Endothelial cell (in vitro differentiated cells): ENCODE measurements around the gene NEO1. TPM values are rescaled to one million over a fixed set of nuclear protein-coding genes. Genes with fewer than 3 reads are reported as not detected.

ENCODE experiments used
- DNase-seq: peaks from one replicate; pipeline ENCODE4 v3.0.0; 2021; ENCODE audit warnings: low spot score
- H3K27ac Mint-ChIP-seq: one replicate; pipeline ENCODE4 v1.8.0; 2021; ENCODE audit warnings: mixed read lengths, inconsistent platforms; ENCODE audit not compliant: unreplicated experiment
- H3K27me3 Mint-ChIP-seq: one replicate; pipeline ENCODE4 v1.8.0; 2021; ENCODE audit warnings: mild to moderate bottlenecking, moderate library complexity, mixed read lengths, inconsistent platforms; ENCODE audit not compliant: unreplicated experiment
- H3K36me3 Mint-ChIP-seq: one replicate; pipeline ENCODE4 v1.8.0; 2021; ENCODE audit warnings: mild to moderate bottlenecking, low read depth, mixed read lengths, inconsistent platforms; ENCODE audit not compliant: unreplicated experiment
- H3K4me1 Mint-ChIP-seq: one replicate; pipeline ENCODE4 v1.8.0; 2021; ENCODE audit warnings: mild to moderate bottlenecking, mixed read lengths, inconsistent platforms; ENCODE audit not compliant: unreplicated experiment
- H3K4me3 Mint-ChIP-seq: one replicate; pipeline ENCODE4 v1.8.0; 2021; ENCODE audit warnings: mild to moderate bottlenecking, mixed read lengths, inconsistent platforms; ENCODE audit not compliant: unreplicated experiment
- H3K9me3 Mint-ChIP-seq: one replicate; pipeline ENCODE4 v1.8.0; 2021; ENCODE audit warnings: mixed read lengths, inconsistent platforms; ENCODE audit not compliant: unreplicated experiment
- CTCF ChIP-seq: fragments of 200-600 bp; sonication (generic); IDR thresholded peaks from one replicate; pipeline ENCODE4 v1.5.0; 2021; ENCODE audit warnings: antibody characterized with exemption; ENCODE audit not compliant: unreplicated experiment
- total RNA-seq: library from RNA; stranded (reverse); fragmentation: NEBNext Ultra II Directional; extraction: Animal tissue kit (Norgen Biotek cat#: 25700); gene quantifications from one replicate; pipeline ENCODE4 v1.2.1, GENCODE V29; 2021; ENCODE audit not compliant: unreplicated experiment

The NEO1 gene
- total RNA-seq, 1 donor from 2014 or later, result 140 TPM

- no peak for DNase-seq
- no peak overlapping the region for H3K27ac Mint-ChIP-seq
- H3K36me3 Mint-ChIP-seq, result peaks cover 13% of the 10 kb centered on the region
- H3K9me3 Mint-ChIP-seq, result no peaks in the 10 kb centered on the region
- no peaks in the 10 kb centered on the region for H3K27me3 Mint-ChIP-seq
- H3K4me1 Mint-ChIP-seq, result peaks cover 2% of the 10 kb centered on the region
- no peak overlapping the region for H3K4me3 Mint-ChIP-seq
- TF ChIP-seq CTCF, result no peak
These were observed 94.2 kb downstream of the NEO1 start for GRCh38 chr15:73146419-73146818.

- DNase-seq, result no peak
- H3K36me3 Mint-ChIP-seq, result peaks cover 27% of the 10 kb centered on the region
- no peaks in the 10 kb centered on the region for H3K27me3 Mint-ChIP-seq
- no peak overlapping the region for H3K4me3 Mint-ChIP-seq
- H3K27ac Mint-ChIP-seq, result no peak overlapping the region
- no peak for TF ChIP-seq CTCF
- H3K4me1 Mint-ChIP-seq, result no peaks in the 10 kb centered on the region
- H3K9me3 Mint-ChIP-seq, result no peaks in the 10 kb centered on the region
These were observed 98.6 kb downstream of the NEO1 start for GRCh38 chr15:73150831-73151230.

GRCh38 chr15:73153024-73153423 lies 100.8 kb downstream of the NEO1 start:
- no peak overlapping the region for H3K27ac Mint-ChIP-seq
- no peak overlapping the region for H3K4me3 Mint-ChIP-seq
- no peak for TF ChIP-seq CTCF
- no peaks in the 10 kb centered on the region for H3K9me3 Mint-ChIP-seq
- no peak for DNase-seq
- H3K4me1 Mint-ChIP-seq, result no peaks in the 10 kb centered on the region
- H3K36me3 Mint-ChIP-seq, result peaks cover 34% of the 10 kb centered on the region
- H3K27me3 Mint-ChIP-seq, result no peaks in the 10 kb centered on the region

- no peaks in the 10 kb centered on the region for H3K9me3 Mint-ChIP-seq
- H3K4me1 Mint-ChIP-seq, result no peaks in the 10 kb centered on the region
- no peak for DNase-seq
- H3K27ac Mint-ChIP-seq, result no peak overlapping the region
- H3K4me3 Mint-ChIP-seq, result no peak overlapping the region
- H3K27me3 Mint-ChIP-seq, result no peaks in the 10 kb centered on the region
- H3K36me3 Mint-ChIP-seq, result peaks cover 34% of the 10 kb centered on the region
- no peak for TF ChIP-seq CTCF
These were observed 101.2 kb downstream of the NEO1 start for GRCh38 chr15:73153447-73153846.

- no peak for DNase-seq
- Mint-ChIP-seq H3K9me3 (no peaks in the 10 kb centered on the region), H3K4me1 (no peaks in the 10 kb centered on the region), H3K27ac (no peak overlapping the region), H3K36me3 (peaks cover 26% of the 10 kb centered on the region), H3K27me3 (no peaks in the 10 kb centered on the region), H3K4me3 (no peak overlapping the region)
- no peak for TF ChIP-seq CTCF
These were observed 104.3 kb downstream of the NEO1 start for GRCh38 chr15:73156431-73157191.
